Left ventricle myocardium inferior (tissue), 1 donor: ENCODE measurements around the gene DLGAP4. TPM values are rescaled to one million over a fixed set of nuclear protein-coding genes. Genes with fewer than 3 reads are reported as not detected.

ENCODE experiments used
- DNase-seq: peaks from one replicate; pipeline ENCODE4 v3.0.0-alpha.2; 2020
- H3K27ac ChIP-seq: fragments of 200-600 bp; replicated peaks from 2 replicates; pipeline ENCODE4 v1.8.0; 2021
- H3K27me3 ChIP-seq: fragments of 200-600 bp; 2 replicates; pipeline ENCODE4 v1.8.0; 2021; ENCODE audit warnings: low read depth
- H3K36me3 ChIP-seq: fragments of 200-600 bp; 2 replicates; pipeline ENCODE4 v1.8.0; 2021
- H3K4me1 ChIP-seq: fragments of 200-600 bp; 2 replicates; pipeline ENCODE4 v1.8.0; 2021
- H3K4me3 ChIP-seq: fragments of 200-600 bp; 2 replicates; pipeline ENCODE4 v1.8.0; 2021; ENCODE audit warnings: mild to moderate bottlenecking, moderate library complexity
- H3K9me3 ChIP-seq: fragments of 200-600 bp; replicated peaks from 2 replicates; pipeline ENCODE4 v1.8.0; 2021
- CTCF ChIP-seq: fragments of 200-600 bp; IDR thresholded peaks from 2 replicates; pipeline ENCODE4 v1.8.0; 2021; ENCODE audit warnings: antibody characterized with exemption, mild to moderate bottlenecking, borderline replicate concordance
- intact Hi-C: fragments of 100-400 bp; cut with micrococcal nuclease; formaldehyde crosslinking; loops from one replicate; pipeline ENCODE4 v1.11.0; 2022
- total RNA-seq: library from RNA; stranded (reverse); fragmentation: NEBNext Ultra II Directional; extraction: Animal tissue kit (Norgen Biotek cat#: 25700); gene quantifications from one replicate; pipeline ENCODE4 v1.2.1, GENCODE V29; 2021
- donor health status: DM: no; HTN: yes; CAD: no; lungs with severe emphysema.

The DLGAP4 gene
- total RNA-seq, 1 donor from 2014 or later: 51.7 TPM

- H3K9me3 ChIP-seq: no peaks in the 10 kb centered on the region
- no peak overlapping the region for H3K4me3 ChIP-seq
- peaks cover 34% of the 10 kb centered on the region for H3K27me3 ChIP-seq
- H3K27ac ChIP-seq: no peak overlapping the region
- no peak for TF ChIP-seq CTCF
- DNase-seq: no peak
- no peaks in the 10 kb centered on the region for H3K36me3 ChIP-seq
- H3K4me1 ChIP-seq: peaks cover 5% of the 10 kb centered on the region
- intact Hi-C loops: no loop called here
These were observed 134.9 kb downstream of the DLGAP4 start for GRCh38 chr20:36441027-36441414.

GRCh38 chr20:36441416-36441815 is 135.3 kb downstream of the DLGAP4 start:
- no peak overlapping the region for H3K4me3 ChIP-seq
- H3K27me3 ChIP-seq: peaks cover 30% of the 10 kb centered on the region
- no peaks in the 10 kb centered on the region for H3K9me3 ChIP-seq
- H3K27ac ChIP-seq: no peak overlapping the region
- intact Hi-C loops: no loop called here
- TF ChIP-seq CTCF: no peak
- no peaks in the 10 kb centered on the region for H3K36me3 ChIP-seq
- DNase-seq: no peak
- H3K4me1 ChIP-seq: peaks cover 1% of the 10 kb centered on the region

- H3K27ac ChIP-seq: no peak overlapping the region
- intact Hi-C loops: no loop called here
- H3K27me3 ChIP-seq: no peaks in the 10 kb centered on the region
- no peaks in the 10 kb centered on the region for H3K9me3 ChIP-seq
- no peaks in the 10 kb centered on the region for H3K4me1 ChIP-seq
- TF ChIP-seq CTCF: no peak
- no peaks in the 10 kb centered on the region for H3K36me3 ChIP-seq
- H3K4me3 ChIP-seq: no peak overlapping the region
- DNase-seq: no peak
These were observed 139.7 kb downstream of the DLGAP4 start for GRCh38 chr20:36445847-36446246.

- H3K4me3 ChIP-seq: no peak overlapping the region
- no peak for DNase-seq
- no peaks in the 10 kb centered on the region for H3K9me3 ChIP-seq
- H3K4me1 ChIP-seq: no peaks in the 10 kb centered on the region
- H3K27ac ChIP-seq: no peak overlapping the region
- no peaks in the 10 kb centered on the region for H3K27me3 ChIP-seq
- intact Hi-C loops: no loop called here
- no peak for TF ChIP-seq CTCF
- no peaks in the 10 kb centered on the region for H3K36me3 ChIP-seq
These were observed 140.4 kb downstream of the DLGAP4 start for GRCh38 chr20:36446557-36446956.

GRCh38 chr20:36447101-36447500 is 141.0 kb downstream of the DLGAP4 start:
- Histone ChIP-seq H3K9me3 (no peaks in the 10 kb centered on the region), H3K36me3 (no peaks in the 10 kb centered on the region), H3K4me3 (no peak overlapping the region), H3K4me1 (no peaks in the 10 kb centered on the region), H3K27me3 (no peaks in the 10 kb centered on the region), H3K27ac (no peak overlapping the region)
- intact Hi-C loops: no loop called here
- no peak for TF ChIP-seq CTCF
- DNase-seq: no peak

GRCh38 chr20:36449663-36450062 is 143.5 kb downstream of the DLGAP4 start:
- Histone ChIP-seq H3K9me3 (no peaks in the 10 kb centered on the region), H3K4me1 (peaks cover 6% of the 10 kb centered on the region), H3K36me3 (no peaks in the 10 kb centered on the region), H3K27ac (no peak overlapping the region), H3K27me3 (no peaks in the 10 kb centered on the region), H3K4me3 (no peak overlapping the region)
- TF ChIP-seq CTCF: no peak
- no peak for DNase-seq
- intact Hi-C loops: no loop called here
